ENCODE data around the gene NDUFB5.
"Not testable (repeated sequence)": the region's sequence is repeated elsewhere in the genome, so short reads cannot be mapped to it uniquely, and the experiment has no call there.

NDUFB5 gene

GRCh38 chr3:179630753-179631451 lies 26.3 kb downstream of the NDUFB5 start:
- DNase-seq (ENCODE audit: low spot score): no peak

GRCh38 chr3:179640469-179640868 lies 35.9 kb downstream of the NDUFB5 start:
- no peak for DNase-seq (ENCODE audit: low spot score)

- DNase-seq (ENCODE audit: low spot score): no peak
These were observed 38.3 kb downstream of the NDUFB5 start for GRCh38 chr3:179642871-179643270.

- DNase-seq (ENCODE audit: low spot score): not testable (repeated sequence)
These were observed 39.2 kb downstream of the NDUFB5 start for GRCh38 chr3:179643837-179644236.

GRCh38 chr3:179646177-179646576 lies 41.6 kb downstream of the NDUFB5 start:
- no peak for DNase-seq (ENCODE audit: low spot score)

GRCh38 chr3:179651687-179652446 lies 47.3 kb downstream of the NDUFB5 start:
- no peak for DNase-seq (ENCODE audit: low spot score)

GRCh38 chr3:179652447-179653095 lies 48.0 kb downstream of the NDUFB5 start, which contains the start of gene USP13:
TSS of gene USP13 (plus strand) at chr3:179653040. CDS start at chr3:179653226, 186 bp downstream.
- peak; percentile 90 for DNase-seq (ENCODE audit: low spot score)

- peak; percentile 83 for DNase-seq (ENCODE audit: low spot score)
These were observed 48.7 kb downstream of the NDUFB5 start for GRCh38 chr3:179653096-179653797.

- no peak for DNase-seq (ENCODE audit: low spot score)
These were observed 50.6 kb downstream of the NDUFB5 start for GRCh38 chr3:179655236-179655635.

- no peak for DNase-seq (ENCODE audit: low spot score)
These were observed 54.0 kb downstream of the NDUFB5 start for GRCh38 chr3:179658606-179659005.

GRCh38 chr3:179660872-179661271 lies 56.3 kb downstream of the NDUFB5 start:
- no peak for DNase-seq (ENCODE audit: low spot score)

- DNase-seq (ENCODE audit: low spot score): no peak
These were observed 57.2 kb downstream of the NDUFB5 start for GRCh38 chr3:179661777-179662176.

- DNase-seq (ENCODE audit: low spot score): no peak
These were observed 58.5 kb downstream of the NDUFB5 start for GRCh38 chr3:179663093-179663492.

GRCh38 chr3:179666030-179666429 lies 61.4 kb downstream of the NDUFB5 start:
- no peak for DNase-seq (ENCODE audit: low spot score)

GRCh38 chr3:179666436-179667035 lies 61.9 kb downstream of the NDUFB5 start:
- peak; percentile 65 for DNase-seq (ENCODE audit: low spot score)

- no peak for DNase-seq (ENCODE audit: low spot score)
These were observed 63.8 kb downstream of the NDUFB5 start for GRCh38 chr3:179668429-179668828.

GRCh38 chr3:179670311-179670710 lies 65.7 kb downstream of the NDUFB5 start:
- DNase-seq (ENCODE audit: low spot score): no peak

- no peak for DNase-seq (ENCODE audit: low spot score)
These were observed 66.7 kb downstream of the NDUFB5 start for GRCh38 chr3:179671309-179671708.

GRCh38 chr3:179671747-179672242 lies 67.2 kb downstream of the NDUFB5 start:
- DNase-seq (ENCODE audit: low spot score): no peak

- no peak for DNase-seq (ENCODE audit: low spot score)
These were observed 68.3 kb downstream of the NDUFB5 start for GRCh38 chr3:179672918-179673317.

- DNase-seq (ENCODE audit: low spot score): no peak
These were observed 68.9 kb downstream of the NDUFB5 start for GRCh38 chr3:179673523-179673922.

- DNase-seq (ENCODE audit: low spot score): no peak
These were observed 71.5 kb downstream of the NDUFB5 start for GRCh38 chr3:179676081-179676480.

Measured in Ammon's horn (tissue), 1 donor.